ENCODE measurements around the gene SMTN. TPM values are rescaled to one million over a fixed set of nuclear protein-coding genes. Genes with fewer than 3 reads are reported as not detected.

SMTN gene
- total RNA-seq, 1 donor from 2014 or later = 44.8 TPM

- no peak overlapping the region for H3K27ac ChIP-seq
- H3K4me1 ChIP-seq = no peaks in the 10 kb centered on the region
- DNase-seq (no peak), ATAC-seq (no peak)
- intact Hi-C loops (cut with DNase I) = no loop called here
- no peak for TF ChIP-seq CTCF (IDR thresholded peaks at IDR 0.05)
- H3K4me3 ChIP-seq = no peak overlapping the region
- no peaks in the 10 kb centered on the region for H3K27me3 ChIP-seq (ENCODE audit: low read depth)
- H3K36me3 ChIP-seq = peaks cover 70% of the 10 kb centered on the region
- no peaks in the 10 kb centered on the region for H3K9me3 ChIP-seq
These were observed 18.3 kb downstream of the SMTN start for GRCh38 chr22:31099386-31099785.

- Histone ChIP-seq H3K27me3 (ENCODE audit: low read depth) (no peaks in the 10 kb centered on the region), H3K27ac (no peak overlapping the region), H3K4me3 (no peak overlapping the region), H3K4me1 (no peaks in the 10 kb centered on the region), H3K36me3 (peaks cover 64% of the 10 kb centered on the region), H3K9me3 (no peaks in the 10 kb centered on the region)
- intact Hi-C loops (cut with DNase I) = no loop called here
- DNase-seq = no peak
- ATAC-seq = no peak
- TF ChIP-seq CTCF (IDR thresholded peaks at IDR 0.05) = no peak
These were observed 19.0 kb downstream of the SMTN start for GRCh38 chr22:31099841-31100761.

GRCh38 chr22:31100762-31101525 lies 19.8 kb downstream of the SMTN start:
- DNase-seq (no peak), ATAC-seq (no peak)
- Histone ChIP-seq H3K27me3 (ENCODE audit: low read depth) (no peaks in the 10 kb centered on the region), H3K27ac (no peak overlapping the region), H3K9me3 (no peaks in the 10 kb centered on the region), H3K36me3 (peaks cover 55% of the 10 kb centered on the region), H3K4me1 (no peaks in the 10 kb centered on the region), H3K4me3 (no peak overlapping the region)
- intact Hi-C loops (cut with DNase I) = no loop called here
- TF ChIP-seq CTCF (IDR thresholded peaks at IDR 0.05) = no peak

- intact Hi-C loops (cut with DNase I) = no loop called here
- H3K4me1 ChIP-seq = peaks cover 4% of the 10 kb centered on the region
- DNase-seq = no peak
- no peak for TF ChIP-seq CTCF (IDR thresholded peaks at IDR 0.05)
- H3K27me3 ChIP-seq (ENCODE audit: low read depth) = no peaks in the 10 kb centered on the region
- H3K36me3 ChIP-seq = peaks cover 39% of the 10 kb centered on the region
- peak overlapping the region; percentile 63 for H3K27ac ChIP-seq
- peak; percentile 3 to 40 for ATAC-seq
- no peaks in the 10 kb centered on the region for H3K9me3 ChIP-seq
- no peak overlapping the region for H3K4me3 ChIP-seq
These were observed 21.4 kb downstream of the SMTN start for GRCh38 chr22:31102441-31103081.

GRCh38 chr22:31103111-31103510 lies 22.0 kb downstream of the SMTN start:
- DNase-seq (no peak), ATAC-seq (no peak)
- intact Hi-C loops (cut with DNase I) = no loop called here
- Histone ChIP-seq H3K4me3 (no peak overlapping the region), H3K4me1 (peaks cover 8% of the 10 kb centered on the region), H3K27me3 (ENCODE audit: low read depth) (no peaks in the 10 kb centered on the region), H3K36me3 (peaks cover 34% of the 10 kb centered on the region), H3K9me3 (no peaks in the 10 kb centered on the region), H3K27ac (peak overlapping the region; percentile 36)
- TF ChIP-seq CTCF (IDR thresholded peaks at IDR 0.05) = no peak
